ENCODE measurements around the gene DPM2. TPM values are rescaled to one million over a fixed set of nuclear protein-coding genes. Genes with fewer than 3 reads are reported as not detected.

Gene DPM2
- total RNA-seq, 2 donors from 2014 or later = 23.3 to 39.9 TPM

DNA sequence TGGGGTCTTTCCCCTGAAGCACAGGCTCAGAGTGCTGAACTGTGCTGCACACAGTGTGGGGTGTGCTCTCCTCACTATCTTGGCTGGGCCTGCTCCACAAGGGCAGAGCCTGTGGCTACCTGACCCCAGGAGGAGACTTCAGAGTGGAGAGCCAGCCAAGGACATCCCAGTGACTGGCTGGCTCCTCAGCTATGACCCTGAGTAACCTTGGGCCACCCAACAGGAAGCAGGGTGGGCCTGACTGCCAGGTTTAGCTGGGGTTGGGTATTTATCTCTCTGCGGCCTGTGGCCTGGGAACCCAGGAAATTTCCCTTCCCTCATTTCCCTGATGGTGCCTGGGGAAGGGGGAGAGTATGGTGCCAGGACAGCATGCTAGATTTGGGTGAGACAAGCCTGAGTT is 45.3 kb upstream of the DPM2 start:
- no peak overlapping the region for H3K4me3 ChIP-seq
- H3K27ac ChIP-seq = peak overlapping the region in 3 of 4 donors; percentile 35 to 38 (median 37)
- TF ChIP-seq, protein P1, sequence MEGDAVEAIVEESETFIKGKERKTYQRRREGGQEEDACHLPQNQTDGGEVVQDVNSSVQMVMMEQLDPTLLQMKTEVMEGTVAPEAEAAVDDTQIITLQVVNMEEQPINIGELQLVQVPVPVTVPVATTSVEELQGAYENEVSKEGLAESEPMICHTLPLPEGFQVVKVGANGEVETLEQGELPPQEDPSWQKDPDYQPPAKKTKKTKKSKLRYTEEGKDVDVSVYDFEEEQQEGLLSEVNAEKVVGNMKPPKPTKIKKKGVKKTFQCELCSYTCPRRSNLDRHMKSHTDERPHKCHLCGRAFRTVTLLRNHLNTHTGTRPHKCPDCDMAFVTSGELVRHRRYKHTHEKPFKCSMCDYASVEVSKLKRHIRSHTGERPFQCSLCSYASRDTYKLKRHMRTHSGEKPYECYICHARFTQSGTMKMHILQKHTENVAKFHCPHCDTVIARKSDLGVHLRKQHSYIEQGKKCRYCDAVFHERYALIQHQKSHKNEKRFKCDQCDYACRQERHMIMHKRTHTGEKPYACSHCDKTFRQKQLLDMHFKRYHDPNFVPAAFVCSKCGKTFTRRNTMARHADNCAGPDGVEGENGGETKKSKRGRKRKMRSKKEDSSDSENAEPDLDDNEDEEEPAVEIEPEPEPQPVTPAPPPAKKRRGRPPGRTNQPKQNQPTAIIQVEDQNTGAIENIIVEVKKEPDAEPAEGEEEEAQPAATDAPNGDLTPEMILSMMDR (IDR thresholded peaks at IDR 0.05) = no peak
- no peak for TF ChIP-seq POLR2A (IDR thresholded peaks at IDR 0.05)
- H3K4me1 ChIP-seq = peaks cover 48% of the 10 kb centered on the region
- 80 to 100% methylated on average over 1 of the region's 1 CpG for WGBS, 2 donors
- no peaks in the 10 kb centered on the region for H3K36me3 ChIP-seq (replicated peaks in 1 of 2; ENCODE audit: insufficient read depth in 1 of 2, low read depth in 2 of 2)
- no peaks in the 10 kb centered on the region for H3K9me3 ChIP-seq
- intact Hi-C loops (cut with DNase I) = no loop called here
- DNase-seq (no peak), ATAC-seq (no peak)
- no peaks in the 10 kb centered on the region for H3K27me3 ChIP-seq

DNA sequence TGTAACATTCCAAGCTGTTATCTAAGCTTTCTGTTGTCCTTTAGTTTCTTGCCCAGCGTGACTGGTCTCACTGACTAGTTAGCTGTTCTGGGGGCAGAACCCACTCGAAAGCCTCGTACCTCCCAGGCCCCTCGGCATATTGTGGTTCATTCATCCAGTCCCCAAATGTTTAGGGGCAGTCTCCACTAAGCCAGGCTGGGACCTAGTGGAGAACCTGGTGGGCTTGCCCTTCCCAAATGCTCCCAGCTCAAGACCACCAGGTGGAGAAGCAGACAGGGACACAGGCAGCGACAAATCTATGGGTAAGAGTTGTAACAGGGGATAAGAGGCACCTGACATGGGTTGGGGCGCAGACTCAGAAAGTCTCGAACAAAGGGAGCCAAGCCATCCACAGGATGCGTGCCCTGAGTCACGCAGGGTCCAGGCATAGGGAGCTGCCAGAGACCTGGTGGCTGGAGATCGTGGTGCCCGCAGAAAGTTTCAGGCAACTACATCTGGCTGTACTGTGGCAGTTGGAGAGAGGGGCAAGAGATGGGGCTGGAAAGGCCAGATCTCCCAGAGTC is 44.0 kb upstream of the DPM2 start:
- H3K9me3 ChIP-seq = no peaks in the 10 kb centered on the region
- no peak for ATAC-seq
- intact Hi-C loops (cut with DNase I) = no loop called here
- no peak overlapping the region for H3K4me3 ChIP-seq
- no peak for DNase-seq
- H3K36me3 ChIP-seq (replicated peaks in 1 of 2; ENCODE audit: insufficient read depth in 1 of 2, low read depth in 2 of 2) = no peaks in the 10 kb centered on the region
- no peaks in the 10 kb centered on the region for H3K27me3 ChIP-seq
- H3K4me1 ChIP-seq = peaks cover 49% of the 10 kb centered on the region
- TF ChIP-seq POLR2A (IDR thresholded peaks at IDR 0.05) = no peak
- TF ChIP-seq, protein P1 (IDR thresholded peaks at IDR 0.05) = no peak
- WGBS, 2 donors = 60 to 61% methylated on average over 11 of the region's 11 CpGs
- peak overlapping the region; percentile 81 to 97 (median 88) for H3K27ac ChIP-seq

DNA sequence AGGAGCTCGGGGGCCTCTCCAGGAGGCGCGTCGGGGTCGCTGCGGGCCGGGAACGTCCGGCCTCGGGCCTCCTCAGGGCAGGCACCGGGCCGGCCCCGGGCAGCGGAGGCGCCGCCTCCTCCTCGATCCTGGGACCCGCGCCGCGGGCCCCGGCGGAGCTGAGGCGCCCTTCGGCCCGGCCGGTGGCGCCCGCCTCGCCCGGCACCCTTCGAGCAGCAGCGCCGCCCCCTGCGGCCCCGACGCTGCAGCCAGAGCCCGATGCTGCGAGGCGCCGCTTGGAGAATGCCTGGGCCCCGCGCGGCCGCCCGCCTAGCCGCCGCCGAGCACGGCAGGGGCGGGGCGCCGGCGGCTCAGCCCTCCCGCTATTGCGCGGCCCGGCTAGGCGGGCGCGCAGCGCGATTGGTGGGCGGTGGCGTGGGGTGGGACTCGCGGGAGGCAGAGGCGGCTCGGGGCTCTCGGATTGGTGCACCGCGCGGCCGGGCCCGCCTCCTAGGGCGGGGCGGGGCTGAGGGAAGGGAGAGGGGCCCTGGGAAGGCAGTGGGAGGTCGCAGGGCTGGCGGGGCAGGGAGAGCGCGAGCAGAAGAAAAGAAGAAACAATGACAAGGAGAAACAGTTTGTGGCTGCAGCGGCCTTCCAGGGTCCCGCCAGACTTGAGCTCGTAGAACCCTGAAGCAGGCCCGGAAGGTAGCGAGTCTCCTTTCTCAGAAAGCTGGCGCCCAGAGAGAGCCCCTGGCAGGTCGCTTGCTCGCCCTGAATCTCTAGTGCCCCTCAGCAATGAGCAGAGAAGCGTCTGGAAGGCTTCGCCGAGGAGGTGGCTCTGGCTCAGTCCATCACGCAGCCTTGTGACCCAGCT is 43.3 kb upstream of the DPM2 start, which contains the start of gene EEIG1:
EEIG1 (minus strand) TSS at position 284 of the 853 bp plus-strand sequence. CDS start 852 bp downstream, outside the sequence.
- DNase-seq (peak; percentile 95 to 96 (median 96)), ATAC-seq (peak; percentile 87)
- intact Hi-C loops (cut with DNase I) = no loop called here
- peak within 1 kb of the TSS; percentile 83 to 97 (median 93) for H3K27ac ChIP-seq
- no peaks in the 10 kb centered on the region for H3K36me3 ChIP-seq (replicated peaks in 1 of 2; ENCODE audit: insufficient read depth in 1 of 2, low read depth in 2 of 2)
- H3K4me1 ChIP-seq = peaks cover 50% of the 10 kb centered on the region
- no peaks in the 10 kb centered on the region for H3K27me3 ChIP-seq
- no peaks in the 10 kb centered on the region for H3K9me3 ChIP-seq
- H3K4me3 ChIP-seq = peak within 1 kb of the TSS; percentile 66 to 76
- 0 to 1% methylated on average over 21 to 45 of the region's 93 CpGs for WGBS, 2 donors
- TF ChIP-seq, protein P1 (IDR thresholded peaks at IDR 0.05) = no peak
- peak; percentile 51 to 83 (median 80) for TF ChIP-seq POLR2A (IDR thresholded peaks at IDR 0.05)

DNA sequence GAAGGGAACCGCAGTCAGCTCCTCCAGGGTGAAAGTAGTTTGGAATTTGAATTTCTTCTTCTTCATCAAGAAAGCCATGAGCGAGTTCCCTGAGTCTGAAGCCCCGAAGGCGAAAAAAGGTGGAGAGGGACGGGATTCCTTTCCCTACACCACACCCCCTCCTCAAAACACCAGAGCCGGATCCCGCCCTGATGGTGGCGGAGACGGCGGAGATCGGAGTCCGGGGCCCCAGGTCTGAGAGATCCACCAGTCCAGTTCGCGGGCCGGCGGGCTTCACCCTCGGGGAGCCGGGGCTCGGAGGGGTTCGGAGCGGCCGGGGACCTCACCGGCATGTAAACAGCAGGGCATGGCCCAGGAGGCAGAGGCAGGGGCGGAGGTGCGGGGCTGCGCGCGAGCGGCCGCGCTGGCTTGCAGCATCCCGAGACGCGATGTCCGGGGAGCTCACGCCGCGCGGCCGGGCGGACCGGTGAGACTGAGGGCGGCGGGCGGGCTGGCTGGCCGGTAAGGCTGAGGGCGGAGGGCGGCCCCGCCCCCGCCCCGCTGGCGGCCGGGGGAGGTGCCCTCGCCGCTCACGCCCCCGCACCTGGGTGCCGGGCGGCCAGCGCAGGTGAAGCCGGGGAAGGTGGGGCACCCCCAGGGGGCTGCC is 42.5 kb upstream of the DPM2 start:
- ATAC-seq (peak; percentile 61), DNase-seq (peak; percentile 72 to 83 (median 72))
- H3K27ac ChIP-seq = peak overlapping the region; percentile 83 to 97 (median 93)
- no peaks in the 10 kb centered on the region for H3K36me3 ChIP-seq (replicated peaks in 1 of 2; ENCODE audit: insufficient read depth in 1 of 2, low read depth in 2 of 2)
- H3K27me3 ChIP-seq = no peaks in the 10 kb centered on the region
- WGBS, 2 donors = 0% methylated on average over 21 to 49 of the region's 61 CpGs
- H3K4me1 ChIP-seq = peaks cover 56% of the 10 kb centered on the region
- no peaks in the 10 kb centered on the region for H3K9me3 ChIP-seq
- TF ChIP-seq, protein P1 (IDR thresholded peaks at IDR 0.05) = no peak
- TF ChIP-seq POLR2A (IDR thresholded peaks at IDR 0.05) = peak; percentile 68 to 82 (median 81)
- intact Hi-C loops (cut with DNase I) = no loop called here
- H3K4me3 ChIP-seq = peak overlapping the region; percentile 66 to 76

Measured in body of pancreas (tissue), 4 donors.